ENCODE data around the gene SCYL1.

- TF ChIP-seq POLR2A (IDR thresholded peaks at IDR 0.05) (no peak), CTCF (IDR thresholded peaks at IDR 0.05) (no peak), POLR2AphosphoS5 (IDR thresholded peaks at IDR 0.05) (no peak), EP300 (IDR thresholded peaks at IDR 0.05) (no peak)
Measured at GRCh38 chr11:65536412-65537295, 11.8 kb downstream of the SCYL1 start.
